ENCODE measurements around the gene PIGT.

Gene PIGT

GRCh38 chr20:45373353-45374100, 42.4 kb upstream of the PIGT start (continued):
- TF ChIP-seq PATZ1 (tag by site-specific recombination; IDR thresholded peaks at IDR 0.05), result peak; percentile 54; the same call in 1 of the 2 replicates
- 0 out of 2 replicates have a peak, but pooled peaks have one; percentile 20 for TF ChIP-seq ZBTB17 (tag by site-specific recombination; IDR thresholded peaks at IDR 0.05)
- TF ChIP-seq PRDM6 (tag by site-specific recombination; IDR thresholded peaks at IDR 0.05), result no peak
- TF ChIP-seq ZNF654 (tag by site-specific recombination; IDR thresholded peaks at IDR 0.05; ENCODE audit: low read depth), result peak; percentile 71
- TF ChIP-seq HOXD13 (CRISPR knock-in tag; IDR thresholded peaks at IDR 0.05; ENCODE audit: borderline replicate concordance), result no peak
- no peak for TF ChIP-seq ZNF311 (tag by site-specific recombination; IDR thresholded peaks at IDR 0.05; ENCODE audit: borderline replicate concordance)
- TF ChIP-seq ZBTB48 (tag by site-specific recombination; IDR thresholded peaks at IDR 0.05), result no peak
- peak; percentile 50; the same call in 1 of the 2 replicates for TF ChIP-seq ZBTB11 (tag by site-specific recombination; conservative IDR thresholded peaks at IDR 0.05; ENCODE audit: low read depth)
- no peak for TF ChIP-seq ZNF274 (IDR thresholded peaks at IDR 0.05; ENCODE audit: low read length)
- no peak for TF ChIP-seq ZNF274 (tag by site-specific recombination; IDR thresholded peaks at IDR 0.05; ENCODE audit: borderline replicate concordance)
- peak; percentile 33; the same call in 1 of the 2 replicates for TF ChIP-seq ZBTB8A (tag by site-specific recombination; IDR thresholded peaks at IDR 0.05)
- peak; percentile 96 for TF ChIP-seq PRDM10 (tag by site-specific recombination; IDR thresholded peaks at IDR 0.05)
- peak; percentile 57; the same call in 1 of the 2 replicates for TF ChIP-seq KLF1 (tag by site-specific recombination; IDR thresholded peaks at IDR 0.05)

- H3K36me3 ChIP-seq (ENCODE audit: control insufficient read depth in 2 of 2, insufficient read depth in 1 of 2, low read length in 2 of 2), result peaks cover 0 to 4% of the 10 kb centered on the region in 2 experiments; a peak in 1 of 3 replicates
- H3K9me3 ChIP-seq (ENCODE audit: control insufficient read depth, insufficient read depth, low read depth, low read length), result no peaks in the 10 kb centered on the region
- CTCF ChIA-PET, result interaction anchor here (0.6 to 5.4 kb wide), 42 partner anchors 9 to 397 kb away, joined by 3 to 95 read pairs (median 6); partner anchors contain the start of genes DBNDD2, PIGT, SDC4 and SYS1
- no peak overlapping the region for H3K4me3 ChIP-seq (ENCODE audit: low read depth, low read length)
- H3K27ac ChIP-seq (ENCODE audit: extremely low read depth, low read depth, low read length), result no peak overlapping the region
- POLR2A ChIA-PET, result interaction anchor here (1.0 to 1.6 kb wide), 6 partner anchors 11 to 63 kb away, joined by 3 to 14 read pairs (median 8); partner anchors contain the start of genes PIGT, SDC4 and SYS1
- H3K4me1 ChIP-seq (ENCODE audit: control insufficient read depth, insufficient read depth, low read length), result no peaks in the 10 kb centered on the region
- TF ChIP-seq ZBTB1 (tag by site-specific recombination; IDR thresholded peaks at IDR 0.05), result no peak
- TF ChIP-seq ZNF121 (tag by site-specific recombination; IDR thresholded peaks at IDR 0.05), result peak; percentile 95
- 0 out of 2 replicates have a peak, but pooled peaks have one; percentile 0 for TF ChIP-seq ZBTB8A (tag by site-specific recombination; IDR thresholded peaks at IDR 0.05)
- TF ChIP-seq KLF10 (tag by site-specific recombination; IDR thresholded peaks at IDR 0.05), result no peak
- 0 out of 2 replicates have a peak, but pooled peaks have one; percentile 6 for TF ChIP-seq SP7 (tag by site-specific recombination; IDR thresholded peaks at IDR 0.05)
- peak; percentile 66 for TF ChIP-seq ZNF362 (tag by site-specific recombination; IDR thresholded peaks at IDR 0.05)
- TF ChIP-seq ZNF423 (tag by site-specific recombination; IDR thresholded peaks at IDR 0.05), result no peak
- no peak for TF ChIP-seq ZNF24 (tag by site-specific recombination; IDR thresholded peaks at IDR 0.05)
- peak; percentile 52; the same call in 1 of the 2 replicates for TF ChIP-seq PRDM1 (tag by site-specific recombination; IDR thresholded peaks at IDR 0.05)
- no peak for TF ChIP-seq GLIS2 (tag by site-specific recombination; IDR thresholded peaks at IDR 0.05)
- TF ChIP-seq ZNF626 (tag by site-specific recombination; IDR thresholded peaks at IDR 0.05), result no peak
- no peak for TF ChIP-seq ZNF837 (tag by site-specific recombination; IDR thresholded peaks at IDR 0.05)
These were observed 41.9 kb upstream of the PIGT start for GRCh38 chr20:45374101-45374467.

All from HEK293 (cell line).